DMS53 (cell line): Measurements from ENCODE around the gene PAX6.

ENCODE experiments used
- DNase-seq: peaks from one replicate; lab custom pipeline; 2025; lab: John Stamatoyannopoulos, UW

PAX6 gene

DNA sequence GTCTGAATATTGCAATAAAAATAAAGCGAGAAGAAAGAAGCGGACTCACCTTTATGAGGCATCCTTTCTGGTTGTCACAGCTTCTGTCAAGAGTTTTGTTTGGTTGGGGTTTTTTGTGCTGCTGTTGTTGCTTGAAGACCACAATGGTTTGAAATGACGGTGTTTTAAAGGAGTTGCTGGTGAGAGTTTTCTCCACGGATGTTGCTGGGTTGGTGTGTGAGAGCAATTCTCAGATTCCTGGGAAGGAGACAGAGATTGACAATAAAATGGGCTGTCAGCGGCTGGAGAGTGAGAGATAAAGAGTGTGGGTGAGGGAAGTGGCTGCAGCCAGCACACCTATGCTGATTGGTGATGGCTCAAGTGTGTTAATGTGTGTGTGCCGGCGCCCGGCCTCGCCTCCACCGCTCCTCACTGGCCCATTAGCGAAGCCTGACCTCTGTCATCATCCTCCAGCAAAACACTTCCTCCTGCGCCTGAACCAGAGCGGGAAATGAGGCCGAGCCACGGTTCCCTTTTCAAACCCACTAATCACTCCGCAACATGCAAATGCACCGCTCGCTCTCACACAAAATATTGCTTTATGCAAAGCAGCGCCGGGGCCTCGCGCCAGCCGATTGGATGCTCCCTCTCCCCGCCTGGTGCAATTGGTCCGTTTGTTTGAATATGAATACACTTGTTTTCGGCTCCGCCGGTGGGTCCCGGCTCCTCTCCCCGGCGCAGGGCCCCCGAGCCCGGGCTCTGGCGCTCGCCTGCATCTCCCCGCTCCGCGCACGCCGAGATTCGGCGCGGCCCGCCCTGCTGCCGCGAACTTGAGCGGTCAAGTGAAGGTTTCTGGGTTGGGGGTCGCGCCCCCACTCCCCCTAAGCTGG is at the start of gene PAX6:
Gene PAX6 (minus strand): TSS at position 544 of the 869 bp plus-strand sequence. CDS start 4,911 bp downstream, outside the sequence.
- peak; percentile 60 for DNase-seq

DNA sequence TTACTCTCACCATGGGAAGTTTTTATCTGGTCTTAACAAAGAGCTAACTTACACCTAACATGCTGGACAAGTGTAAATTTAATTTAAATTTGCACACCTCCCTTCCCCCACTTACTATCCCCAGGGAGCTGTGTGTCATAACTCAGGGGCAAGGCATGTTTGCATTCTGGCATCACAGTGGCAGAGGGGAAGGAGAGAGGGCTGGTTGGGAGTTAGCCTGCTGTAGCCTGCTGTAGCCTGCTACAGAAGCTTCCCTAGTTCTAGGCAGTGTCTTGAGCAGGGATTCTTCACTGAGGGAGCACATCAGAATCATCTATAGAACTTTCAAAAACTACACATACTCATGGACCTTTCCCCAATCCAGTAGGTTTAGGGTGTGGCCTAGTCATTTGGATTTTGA is 49.3 kb upstream of the PAX6 start:
- DNase-seq = no peak

DNA sequence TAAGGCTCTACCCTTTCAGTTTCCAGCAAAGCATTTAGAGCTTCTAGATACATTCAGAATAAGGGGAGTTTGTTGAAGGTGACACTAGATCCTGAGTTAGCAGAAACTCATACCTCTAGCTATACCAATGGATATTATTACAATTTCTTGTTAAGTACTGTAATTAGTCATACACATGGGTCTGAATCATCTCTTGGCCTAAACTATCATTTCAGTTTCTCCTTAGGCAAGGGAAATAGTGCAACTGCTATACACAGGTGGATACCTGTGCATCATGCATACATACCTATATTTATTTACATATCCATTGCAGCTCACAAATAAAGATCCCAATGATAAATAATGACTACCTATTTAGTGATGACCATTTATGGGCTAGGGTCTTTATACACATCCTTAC is 45.1 kb upstream of the PAX6 start:
- DNase-seq = no peak

DNA sequence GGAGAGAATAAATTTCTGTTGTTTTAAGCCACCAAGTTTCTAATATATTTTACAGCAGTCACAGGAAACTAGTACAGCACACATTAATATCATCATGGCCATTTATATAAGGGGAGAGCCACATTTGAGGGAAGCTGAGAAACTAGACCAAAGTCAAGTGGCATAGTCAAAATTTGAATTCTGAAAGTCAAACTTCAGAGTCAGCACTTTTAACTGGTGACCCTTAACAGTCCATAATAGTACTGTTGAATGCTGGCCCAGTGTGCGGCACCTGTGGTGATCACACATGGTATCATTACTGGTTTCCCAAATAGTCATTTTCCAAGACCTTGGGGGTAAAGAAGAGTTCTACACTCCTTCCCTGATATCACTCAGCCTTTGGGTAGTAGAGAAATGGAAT is 44.3 kb upstream of the PAX6 start:
- DNase-seq = no peak

DNA sequence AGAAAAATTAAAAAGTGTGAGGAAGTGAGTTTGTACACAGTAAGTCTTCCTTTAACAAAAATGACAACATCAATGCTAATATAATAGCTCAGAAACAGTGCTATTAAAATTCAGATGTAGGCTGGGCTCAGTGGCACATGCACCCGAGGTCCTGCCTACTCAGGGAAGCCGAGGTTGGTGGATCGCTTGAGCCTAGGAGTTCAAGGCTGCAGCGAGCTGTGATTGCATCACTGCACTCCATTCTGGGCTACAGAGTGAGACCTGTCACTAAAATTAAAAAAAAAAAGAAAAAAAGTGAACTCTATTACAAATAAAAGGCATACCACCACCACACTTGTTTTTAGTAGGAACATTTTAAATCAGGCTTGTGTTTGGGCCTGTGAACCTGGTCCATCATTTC is 39.2 kb upstream of the PAX6 start:
- no peak for DNase-seq

DNA sequence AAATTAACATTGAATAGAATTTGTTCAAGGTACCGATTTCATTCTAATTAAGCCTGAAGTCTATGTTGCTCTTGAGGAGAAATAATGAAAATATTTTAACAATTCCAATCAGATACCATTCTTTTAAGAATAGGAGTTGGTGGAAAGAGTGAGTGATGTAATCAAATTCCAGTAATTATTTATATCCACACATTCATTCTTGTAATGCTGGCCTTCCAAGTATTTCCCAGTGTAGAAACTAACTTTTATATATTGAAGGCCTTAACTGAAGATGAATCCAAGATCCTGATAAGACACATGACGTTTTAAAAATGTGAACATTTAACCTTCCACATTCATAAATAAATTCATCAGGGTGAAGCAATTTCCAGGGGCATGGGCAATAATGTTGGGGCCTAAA is 36.6 kb upstream of the PAX6 start:
- no peak for DNase-seq

DNA sequence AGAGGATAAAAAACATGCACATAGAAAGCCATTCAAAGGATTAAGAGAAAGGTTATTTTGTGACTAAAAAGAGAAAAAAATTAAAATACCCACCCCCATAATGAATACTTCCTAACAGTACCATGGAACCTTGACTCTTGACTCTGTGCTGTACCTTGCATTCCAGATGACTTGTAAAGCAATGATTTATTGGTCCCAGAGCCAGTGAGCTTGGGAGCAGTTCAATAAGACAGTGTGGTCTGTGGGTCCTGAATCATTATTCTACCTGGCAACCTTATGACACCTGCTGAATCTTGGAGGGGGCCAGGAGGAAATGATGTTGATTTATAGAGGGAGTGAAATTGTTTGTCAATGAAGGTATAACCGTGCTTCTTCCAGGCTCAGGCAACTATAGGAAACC is 34.2 kb upstream of the PAX6 start:
- no peak for DNase-seq

DNA sequence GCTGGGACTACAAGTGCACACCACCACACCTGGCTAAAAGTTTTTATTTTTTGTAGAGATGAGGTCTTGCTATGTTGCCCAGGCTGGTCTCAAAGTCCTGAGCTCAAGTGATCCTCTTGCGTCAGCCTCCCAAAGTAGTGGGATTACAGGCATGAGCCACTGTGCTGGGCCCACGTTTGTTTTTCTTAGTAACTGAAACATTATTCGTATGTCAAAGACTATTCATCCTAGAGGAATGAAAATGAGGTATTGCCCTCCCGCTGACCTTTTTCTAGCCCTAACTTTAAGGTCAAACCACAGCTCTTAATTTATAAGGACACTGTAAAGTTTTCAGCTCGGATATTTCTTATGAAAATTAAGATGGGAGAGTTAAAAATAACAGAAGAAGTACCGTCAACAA is 33.2 kb upstream of the PAX6 start:
- no peak for DNase-seq

DNA sequence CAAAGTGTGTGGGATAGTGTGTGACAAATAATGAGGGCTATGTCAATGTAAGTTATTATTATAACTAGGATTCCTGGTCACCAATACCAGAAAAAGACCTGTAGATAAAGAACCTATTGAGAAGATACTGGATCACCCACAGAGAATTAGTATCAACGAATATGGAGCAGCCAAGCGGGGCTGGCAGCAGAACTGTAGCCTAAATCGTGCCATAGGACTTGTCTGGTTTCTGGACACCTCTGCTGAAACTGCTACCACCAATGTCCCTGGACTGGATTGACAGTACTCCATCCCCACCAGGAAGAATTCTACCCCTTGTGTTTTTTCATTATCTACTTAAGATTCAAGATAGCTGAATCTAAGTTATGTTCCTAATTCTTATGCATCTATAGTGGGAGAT is 30.3 kb upstream of the PAX6 start:
- no peak for DNase-seq

DNA sequence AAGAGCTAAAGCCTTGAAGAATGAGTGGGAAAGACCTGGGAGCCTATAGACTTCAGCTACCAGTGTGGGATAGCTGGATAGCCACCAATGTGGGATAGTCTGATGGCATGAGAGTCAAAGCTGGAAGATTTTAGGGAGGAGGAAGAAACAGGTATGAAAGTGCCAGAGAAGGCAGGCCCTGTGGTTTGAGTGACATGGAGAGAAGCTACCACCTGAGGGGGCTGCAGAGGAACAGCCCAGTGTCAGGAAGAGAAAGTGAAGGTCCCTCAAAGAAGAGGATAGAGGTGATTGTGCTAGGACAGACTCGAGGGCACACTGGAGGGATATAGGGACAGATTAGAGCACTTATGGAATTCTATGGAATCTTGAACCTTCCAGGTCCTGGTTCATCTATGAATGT is 23.1 kb upstream of the PAX6 start:
- no peak for DNase-seq

DNA sequence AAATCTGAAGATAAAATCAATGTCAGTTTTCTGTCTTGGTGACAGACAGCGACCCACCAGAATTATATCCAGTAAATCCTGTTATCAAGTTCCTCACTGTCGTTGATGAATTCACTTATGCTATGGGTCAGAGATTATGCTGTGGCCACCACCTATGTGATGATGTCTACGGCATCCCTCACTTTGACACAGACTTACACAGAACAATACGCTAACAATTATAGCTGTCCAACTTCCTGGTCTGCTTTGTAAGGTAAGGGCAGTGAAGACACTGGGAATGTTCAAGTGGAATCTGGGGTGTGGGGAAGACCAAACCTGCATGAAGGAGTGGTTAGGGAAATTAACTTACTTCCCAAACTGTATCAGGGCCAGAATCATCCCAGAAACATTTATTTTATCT is 19.3 kb upstream of the PAX6 start:
- DNase-seq = no peak

DNA sequence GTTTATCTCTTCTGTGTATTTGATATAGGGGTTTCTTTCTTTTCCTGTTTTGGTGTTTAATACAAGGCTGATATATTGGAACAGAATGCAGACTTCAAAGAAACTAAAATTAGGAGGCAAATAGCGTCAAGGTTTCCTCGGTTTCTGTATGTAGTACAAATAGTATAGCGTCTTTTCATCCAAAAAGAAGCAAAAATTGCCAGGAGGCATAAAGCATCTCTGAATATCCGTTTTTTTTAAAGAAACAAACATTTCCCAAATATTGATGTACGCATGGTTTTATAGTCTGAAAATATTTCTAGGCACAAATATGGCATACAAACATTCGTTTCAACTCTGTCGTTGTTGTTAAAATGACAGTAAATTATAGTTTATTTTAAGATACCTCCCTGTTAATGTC is 17.1 kb upstream of the PAX6 start:
- DNase-seq = no peak

DNA sequence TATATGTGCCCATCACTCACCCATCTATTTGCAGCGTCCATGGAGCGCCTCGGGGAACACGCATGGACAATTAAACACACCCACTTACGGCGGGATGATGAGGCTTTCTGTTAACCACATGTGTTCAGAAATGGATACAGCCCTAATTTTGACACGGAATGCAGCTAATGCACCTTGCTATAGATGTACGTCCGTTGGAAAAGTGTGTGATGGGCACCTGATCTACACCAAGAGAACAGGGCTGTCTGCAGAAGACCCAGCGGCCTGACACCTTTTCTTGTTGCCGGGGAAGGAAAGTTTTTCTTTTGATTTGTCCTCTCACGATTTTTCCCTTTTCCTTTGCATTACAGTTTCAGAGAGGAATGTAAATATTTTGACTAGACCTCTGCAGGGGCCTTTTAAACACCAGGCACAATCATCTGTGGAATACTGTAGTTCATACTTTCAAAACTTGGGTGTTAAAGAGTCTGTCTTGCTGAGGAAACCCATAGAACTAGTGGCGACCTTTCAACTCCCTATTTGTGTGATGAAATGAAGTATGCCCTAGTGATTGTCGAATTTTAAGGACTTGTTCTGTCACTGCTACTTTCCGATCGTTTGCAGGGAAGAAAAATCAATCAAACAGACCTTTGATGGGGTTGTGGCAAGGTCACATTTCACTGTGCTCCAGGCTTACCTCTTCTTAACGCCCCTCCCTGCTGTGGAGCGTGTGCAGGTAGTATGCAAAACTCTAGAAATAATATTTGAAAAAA is 16.5 kb upstream of the PAX6 start:
- DNase-seq = peak; percentile 16

DNA sequence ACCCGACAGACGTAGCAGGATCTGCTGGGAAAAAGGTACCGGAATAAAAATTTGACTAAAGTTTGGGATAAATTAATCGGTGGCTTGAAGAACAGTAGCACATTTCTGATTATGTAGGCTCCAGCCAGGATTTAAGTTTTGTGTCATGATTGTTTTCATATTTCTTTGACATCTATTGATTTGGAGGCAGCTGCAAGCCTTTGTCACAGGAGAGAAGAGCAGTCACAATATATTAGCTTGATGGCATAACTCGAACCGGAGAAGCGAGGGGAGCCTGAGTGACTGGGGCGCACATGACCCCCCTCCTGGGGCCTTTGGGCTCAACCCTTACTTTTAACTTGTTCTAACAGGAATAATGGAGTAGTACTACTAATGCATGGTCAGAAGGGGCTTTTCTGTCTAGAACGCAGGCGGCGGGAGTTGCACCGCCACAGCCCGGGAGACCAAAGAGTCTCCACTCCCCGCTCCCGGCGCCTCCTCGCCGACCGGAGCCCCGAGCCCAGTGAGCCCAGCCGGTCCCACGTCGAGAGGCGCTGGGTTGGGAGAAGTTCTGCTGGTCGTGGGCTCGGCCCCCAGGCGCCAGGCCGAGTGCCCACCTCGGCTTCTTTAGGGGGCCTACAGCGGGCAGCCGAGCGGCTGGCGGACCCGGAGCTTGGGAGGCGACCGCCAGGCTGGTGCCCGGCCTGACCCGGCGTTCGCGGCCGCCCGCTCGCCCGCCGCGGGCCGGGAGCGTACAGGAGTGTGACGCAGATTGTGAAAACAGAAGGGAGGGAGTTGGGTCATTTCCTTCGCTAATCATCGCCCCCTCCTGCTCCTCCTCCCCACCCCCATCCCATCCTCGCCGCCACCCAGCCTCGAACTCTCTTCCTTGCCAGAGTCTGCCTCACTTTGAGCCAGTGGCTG is 15.7 kb upstream of the PAX6 start:
- DNase-seq = no peak

DNA sequence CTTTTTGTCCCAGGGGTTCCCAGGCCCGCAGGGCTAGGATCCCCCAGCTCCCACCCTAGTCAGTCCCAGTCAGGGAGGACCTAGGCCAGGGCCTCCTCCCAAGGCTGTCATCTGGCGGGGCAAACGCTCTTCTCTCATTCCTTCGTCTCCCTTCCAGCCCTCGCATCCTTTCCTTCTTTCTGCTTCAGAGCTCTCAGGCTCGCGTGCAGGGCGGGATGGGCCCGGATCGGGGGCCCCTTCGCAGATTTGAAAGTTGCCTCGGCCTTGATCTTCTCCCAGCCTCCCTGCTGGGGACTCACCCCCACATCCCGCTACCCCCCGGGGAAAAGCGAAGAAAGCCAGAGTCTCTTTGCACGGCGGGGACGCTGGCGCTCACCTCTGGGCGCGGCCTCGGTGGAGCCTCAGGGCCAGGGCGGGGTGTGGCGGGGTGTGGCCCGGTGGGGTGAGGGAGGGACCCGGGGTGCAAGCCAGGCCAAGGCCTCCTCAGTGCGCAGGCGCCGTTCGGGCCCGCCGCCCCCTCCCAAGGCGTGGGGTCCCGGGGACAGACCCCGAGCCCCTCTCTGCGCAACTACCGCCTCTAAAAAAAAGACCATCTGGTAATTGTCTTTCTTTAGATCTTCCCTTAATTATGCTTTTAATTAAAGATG is 14.8 kb upstream of the PAX6 start:
- DNase-seq = no peak

DNA sequence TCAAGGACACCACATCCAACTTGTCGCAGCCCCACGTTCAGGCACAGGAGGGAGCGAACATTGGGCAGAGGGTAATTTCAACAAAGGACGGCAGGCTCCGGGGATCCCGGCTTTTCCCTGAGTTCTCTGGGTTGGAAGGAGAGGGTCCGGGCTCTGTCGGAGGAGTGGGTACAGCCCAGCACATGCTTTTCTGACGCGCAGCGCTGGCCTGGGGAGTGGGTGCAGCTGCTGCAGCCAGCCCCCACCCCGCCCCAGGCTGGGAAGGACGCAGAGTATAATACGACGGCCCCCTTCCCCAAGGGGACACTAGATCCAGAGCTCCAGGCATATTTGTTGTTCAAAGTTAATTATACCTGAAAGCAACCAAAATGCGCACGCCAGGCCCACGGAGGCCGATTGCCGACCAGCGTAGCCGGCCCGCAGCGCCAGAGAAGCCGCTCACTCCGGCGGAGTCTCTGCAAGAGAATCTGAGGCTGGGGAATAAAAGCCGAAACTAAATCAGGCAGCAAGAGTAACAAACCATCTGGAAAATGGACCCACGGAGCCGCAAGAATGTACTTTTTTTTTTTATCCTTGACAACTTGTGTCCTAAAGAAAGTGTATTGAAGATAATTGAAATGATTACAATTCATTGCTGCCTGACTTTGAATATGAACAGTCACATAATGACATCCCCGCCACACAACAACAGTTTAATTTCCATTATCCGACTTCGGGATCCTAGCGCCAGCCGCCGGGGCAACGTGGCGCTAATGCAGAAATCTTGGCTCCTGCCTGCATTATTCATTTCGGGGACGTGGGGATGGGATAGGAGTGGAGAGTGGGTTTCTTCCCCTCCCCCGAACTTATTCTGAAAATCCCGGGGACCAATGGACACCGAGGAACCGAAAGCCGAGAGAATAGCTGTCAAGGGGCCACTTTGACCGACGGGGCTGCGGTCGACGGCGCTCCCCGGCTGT is 14.0 kb upstream of the PAX6 start:
- DNase-seq = no peak

DNA sequence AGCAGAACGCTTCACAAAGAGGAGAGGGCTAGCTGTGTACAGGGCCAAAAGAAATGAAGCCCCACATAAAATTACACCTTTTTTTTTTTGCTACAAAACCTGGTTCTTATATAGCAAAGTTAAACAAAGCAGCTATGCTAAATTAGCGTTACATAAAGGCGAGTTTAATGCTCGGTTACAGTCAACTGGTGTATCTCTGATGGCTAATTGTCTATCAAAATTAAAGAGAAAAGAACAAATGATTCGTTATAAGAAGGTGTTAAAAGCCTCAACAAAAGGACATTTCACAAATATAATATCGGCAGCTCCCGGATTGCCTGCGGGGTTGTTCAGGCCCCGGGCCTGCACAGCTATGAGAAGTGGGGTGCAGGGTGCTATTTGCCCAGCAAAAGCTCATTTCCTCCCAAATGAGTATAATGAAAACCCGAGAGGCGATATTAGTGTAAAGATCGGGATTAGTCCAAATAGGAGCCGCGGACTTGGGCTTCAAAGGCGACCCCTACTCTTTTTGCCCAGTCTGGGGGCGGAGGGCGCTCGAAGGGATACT is 13.3 kb upstream of the PAX6 start:
- no peak for DNase-seq

DNA sequence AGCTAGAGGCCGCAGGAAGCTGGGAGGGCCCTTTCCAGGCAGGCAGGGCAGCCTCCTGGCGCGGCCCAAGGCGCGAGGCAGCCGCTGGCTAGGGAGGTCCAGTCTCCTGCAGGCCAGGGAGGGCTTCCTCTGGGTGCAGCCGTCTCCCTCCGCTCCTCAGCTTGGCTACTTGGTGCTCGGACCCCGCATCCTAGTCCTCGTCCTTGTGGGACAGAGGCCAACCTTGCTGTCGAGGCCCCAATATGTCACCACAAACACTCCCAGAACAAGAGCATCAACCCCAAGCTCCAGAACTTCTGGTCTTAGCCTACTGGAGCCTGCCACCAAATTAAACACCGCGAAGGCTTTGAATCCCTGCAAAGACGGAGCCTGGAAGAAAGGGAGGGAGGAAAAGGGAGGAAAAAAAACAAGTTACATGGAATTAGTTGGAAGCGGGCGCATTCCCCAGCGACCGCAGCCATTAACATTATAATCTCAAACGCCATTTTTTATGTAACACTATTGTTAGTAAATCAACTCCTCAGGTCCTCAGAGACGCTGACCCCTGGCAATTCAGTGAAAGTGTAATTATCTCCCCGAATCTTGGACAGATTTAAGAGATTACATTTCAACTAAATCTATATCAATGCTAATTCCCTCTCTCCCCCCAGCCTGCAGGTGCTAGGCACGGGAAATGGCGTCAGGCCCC is 12.7 kb upstream of the PAX6 start:
- DNase-seq = no peak

DNA sequence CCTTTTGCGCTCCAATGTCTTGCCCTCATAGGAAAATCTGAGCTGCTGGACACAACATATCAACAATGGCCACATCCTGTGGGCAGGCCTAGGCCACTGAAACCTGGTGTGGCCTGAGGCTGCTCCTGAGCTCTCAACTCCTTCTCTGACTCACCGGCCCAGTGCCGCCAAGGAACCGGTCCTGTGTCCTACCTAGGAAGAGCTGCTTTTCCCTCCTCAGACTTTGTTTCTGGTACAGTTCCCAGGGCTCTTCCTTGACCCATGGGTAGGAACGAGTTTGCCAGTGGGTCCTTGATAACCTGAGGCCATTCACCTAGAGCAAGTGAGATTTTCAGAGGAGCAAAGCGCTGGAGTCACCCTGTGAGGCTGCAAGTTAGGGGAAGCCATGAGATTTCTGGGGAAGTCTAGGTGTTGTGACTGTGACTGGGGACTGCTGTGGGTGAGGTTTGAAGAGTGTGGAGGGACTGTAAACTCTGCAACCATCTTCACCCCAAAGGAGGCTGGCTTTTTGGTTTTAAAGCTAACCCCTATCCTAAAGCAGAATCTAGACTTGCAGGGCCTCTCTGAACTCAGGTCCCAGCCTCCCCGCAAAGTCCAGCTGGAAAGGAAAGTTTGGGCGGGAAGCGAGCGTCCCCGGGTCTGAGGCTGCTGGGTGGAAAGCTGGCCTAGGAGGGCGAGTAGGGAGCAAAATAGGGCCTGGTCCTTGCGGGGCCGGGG is 12.0 kb upstream of the PAX6 start:
- DNase-seq = no peak
